ENCODE data around the gene TCF21. TPM values are rescaled to one million over a fixed set of nuclear protein-coding genes. Genes with fewer than 3 reads are reported as not detected.
A peak's percentile ranks its signal among the peaks of the same experiment; 100 is the strongest.
"Not testable (repeated sequence)": the region's sequence is repeated elsewhere in the genome, so short reads cannot be mapped to it uniquely, and the experiment has no call there.

TCF21 gene
- total RNA-seq = not detected

GRCh38 chr6:133888929-133889556 is at the start of gene TCF21:
Gene TCF21 (plus strand): TSS chr6:133889113. CDS start chr6:133889398, 285 bp downstream.
- no peak for DNase-seq

GRCh38 chr6:133841176-133841575 is 47.7 kb upstream of the TCF21 start:
- no peak for DNase-seq

GRCh38 chr6:133843098-133843497 is 45.8 kb upstream of the TCF21 start:
- DNase-seq = no peak

GRCh38 chr6:133844709-133845108 is 44.2 kb upstream of the TCF21 start:
- DNase-seq = no peak

- DNase-seq = no peak
These were observed 34.9 kb upstream of the TCF21 start for GRCh38 chr6:133854041-133854363.

- DNase-seq = no peak
These were observed 34.3 kb upstream of the TCF21 start for GRCh38 chr6:133854364-133855275.

GRCh38 chr6:133855276-133855990 is 33.5 kb upstream of the TCF21 start:
- peak; percentile 27 for DNase-seq

- DNase-seq = no peak
These were observed 32.9 kb upstream of the TCF21 start for GRCh38 chr6:133855991-133856370.

GRCh38 chr6:133856911-133857310 is 32.0 kb upstream of the TCF21 start:
- no peak for DNase-seq

- DNase-seq = no peak
These were observed 31.2 kb upstream of the TCF21 start for GRCh38 chr6:133857696-133858095.

- DNase-seq = not testable (repeated sequence)
These were observed 27.6 kb upstream of the TCF21 start for GRCh38 chr6:133861337-133861736.

- no peak for DNase-seq
These were observed 25.7 kb upstream of the TCF21 start for GRCh38 chr6:133863228-133863627.

GRCh38 chr6:133865680-133866079 is 23.2 kb upstream of the TCF21 start:
- no peak for DNase-seq

- no peak for DNase-seq
These were observed 17.8 kb upstream of the TCF21 start for GRCh38 chr6:133871131-133871530.

- DNase-seq = no peak
These were observed 15.4 kb upstream of the TCF21 start for GRCh38 chr6:133873538-133873937.

- no peak for DNase-seq
These were observed 11.8 kb upstream of the TCF21 start for GRCh38 chr6:133877116-133877515.

- DNase-seq = no peak
These were observed 8.9 kb upstream of the TCF21 start for GRCh38 chr6:133880006-133880405.

GRCh38 chr6:133880896-133881295 is 8.0 kb upstream of the TCF21 start:
- no peak for DNase-seq

- no peak for DNase-seq
These were observed 2.7 kb upstream of the TCF21 start for GRCh38 chr6:133886104-133886775.

GRCh38 chr6:133887156-133887879 is 1.6 kb upstream of the TCF21 start:
- no peak for DNase-seq

GRCh38 chr6:133887880-133888230 is 1.1 kb upstream of the TCF21 start:
- DNase-seq = no peak

All from skin of body (tissue), 2 donors.